HEK293 (cell line): ENCODE data around the gene GRB7.

Source experiments
- CTCF ChIA-PET: fragments of 350-600 bp; formaldehyde crosslinking; extraction: SDS; loops from one replicate; lab custom pipeline; 2021; ENCODE audit warnings: antibody characterized with exemption; lab: Yijun Ruan, JAX
- POLR2A ChIA-PET: fragments of 300-600 bp; formaldehyde crosslinking; extraction: SDS; loops from one replicate; lab custom pipeline; 2020; ENCODE audit warnings: antibody characterized with exemption, inconsistent platforms; lab: Yijun Ruan, JAX
- H3K27ac ChIP-seq: fragments of 200-500 bp; sonication (Bioruptor generic); 2 replicates; pipeline ENCODE4 v1.5.1; 2014; ENCODE audit warnings: low read depth, low read length, control low read depth, inconsistent platforms; ENCODE audit errors: extremely low read depth
- H3K36me3 ChIP-seq, 2 experiments: fragments of 200-500 bp in 1 of 2; sonication (Bioruptor generic) in 1 of 2; 1 replicate in 1 of 2; 2 replicates in 1 of 2; pipeline ENCODE4 v1.5.1; 2014 to 2017; ENCODE audit warnings: inconsistent platforms in 2 of 2, low read length in 2 of 2; ENCODE audit not compliant: control insufficient read depth in 2 of 2, insufficient read depth in 1 of 2
- H3K4me1 ChIP-seq: fragments of 200-500 bp; sonication (Bioruptor generic); 2 replicates; pipeline ENCODE4 v1.5.1; 2014; ENCODE audit warnings: mild to moderate bottlenecking, low read length, inconsistent platforms; ENCODE audit not compliant: control insufficient read depth, insufficient read depth
- H3K4me3 ChIP-seq: 2 replicates; pipeline ENCODE4 v1.5.1; 2011; ENCODE audit warnings: low read depth, mild to moderate bottlenecking, control low read depth, low read length, moderate library complexity
- H3K9me3 ChIP-seq: fragments of 200-500 bp; sonication (Bioruptor generic); 2 replicates; pipeline ENCODE4 v1.5.1; 2014; ENCODE audit warnings: low read depth, low read length, inconsistent platforms; ENCODE audit not compliant: control insufficient read depth, insufficient read depth
- GLI4 ChIP-seq: fragments of 450-650 bp; formaldehyde crosslinking; IDR thresholded peaks from 2 replicates; pipeline ENCODE4 v1.5.1; 2016; ENCODE audit warnings: missing biosample characterization, missing genetic modification characterization
- TCF7L2 ChIP-seq: IDR thresholded peaks from 2 replicates; pipeline ENCODE4 v1.6.1; 2011; ENCODE audit warnings: low read depth, mild to moderate bottlenecking, inconsistent platforms, low read length, moderate library complexity, borderline replicate concordance
- TRIM28 ChIP-seq: IDR thresholded peaks from 2 replicates; pipeline ENCODE4 v1.6.1; 2011; ENCODE audit warnings: low read length, control low read depth, borderline replicate concordance
- ZBTB8A ChIP-seq: fragments of 450-650 bp; formaldehyde crosslinking; IDR thresholded peaks from 2 replicates; pipeline ENCODE4 v1.5.1; 2016; ENCODE audit warnings: missing biosample characterization, missing genetic modification characterization
- ZFHX2 ChIP-seq: fragments of 450-650 bp; formaldehyde crosslinking; conservative IDR thresholded peaks from 2 replicates; pipeline ENCODE4 v1.5.1; 2016; ENCODE audit warnings: missing biosample characterization, missing genetic modification characterization
- ZFP41 ChIP-seq: fragments of 450-650 bp; formaldehyde crosslinking; IDR thresholded peaks from 2 replicates; pipeline ENCODE4 v1.5.1; 2016; ENCODE audit warnings: missing biosample characterization, missing genetic modification characterization, borderline replicate concordance
- ZNF114 ChIP-seq: fragments of 450-650 bp; formaldehyde crosslinking; IDR thresholded peaks from 2 replicates; pipeline ENCODE4 v1.5.0; 2017; ENCODE audit warnings: missing biosample characterization, missing genetic modification characterization
- ZNF155 ChIP-seq: fragments of 450-650 bp; formaldehyde crosslinking; IDR thresholded peaks from 2 replicates; pipeline ENCODE4 v1.5.1; 2016; ENCODE audit warnings: missing biosample characterization, missing genetic modification characterization
- ZNF184 ChIP-seq: fragments of 450-650 bp; IDR thresholded peaks from 2 replicates; pipeline ENCODE4 v1.5.1; 2018; ENCODE audit warnings: missing biosample characterization, mild to moderate bottlenecking, missing genetic modification characterization
- ZNF416 ChIP-seq: fragments of 450-650 bp; formaldehyde crosslinking; IDR thresholded peaks from 2 replicates; pipeline ENCODE4 v1.5.1; 2016; ENCODE audit warnings: missing biosample characterization, missing genetic modification characterization
- ZNF501 ChIP-seq: fragments of 450-650 bp; formaldehyde crosslinking; IDR thresholded peaks from 2 replicates; pipeline ENCODE4 v1.5.1; 2016; ENCODE audit warnings: missing biosample characterization, missing genetic modification characterization
- ZNF544 ChIP-seq: fragments of 450-650 bp; formaldehyde crosslinking; IDR thresholded peaks from 2 replicates; pipeline ENCODE4 v1.5.0; 2017; ENCODE audit warnings: missing biosample characterization, missing genetic modification characterization
- TF ChIP-seq, protein P1 (sequence below): fragments of 450-650 bp; formaldehyde crosslinking; IDR thresholded peaks from 2 replicates; pipeline ENCODE4 v1.5.1; 2017; ENCODE audit warnings: missing biosample characterization, missing genetic modification characterization
- TF ChIP-seq, protein P2 (sequence below): fragments of 450-650 bp; formaldehyde crosslinking; IDR thresholded peaks from 2 replicates; pipeline ENCODE4 v1.5.1; 2016; ENCODE audit warnings: missing biosample characterization, missing genetic modification characterization
- TF ChIP-seq, protein P3 (sequence below): fragments of 450-650 bp; formaldehyde crosslinking; IDR thresholded peaks from 2 replicates; pipeline ENCODE4 v1.5.1; 2016; ENCODE audit warnings: missing biosample characterization, missing genetic modification characterization, low read depth
- TF ChIP-seq, protein P4 (sequence below): fragments of 450-650 bp; formaldehyde crosslinking; IDR thresholded peaks from 2 replicates; pipeline ENCODE4 v1.5.1; 2017; ENCODE audit warnings: missing biosample characterization, missing genetic modification characterization

GRB7 gene

DNA sequence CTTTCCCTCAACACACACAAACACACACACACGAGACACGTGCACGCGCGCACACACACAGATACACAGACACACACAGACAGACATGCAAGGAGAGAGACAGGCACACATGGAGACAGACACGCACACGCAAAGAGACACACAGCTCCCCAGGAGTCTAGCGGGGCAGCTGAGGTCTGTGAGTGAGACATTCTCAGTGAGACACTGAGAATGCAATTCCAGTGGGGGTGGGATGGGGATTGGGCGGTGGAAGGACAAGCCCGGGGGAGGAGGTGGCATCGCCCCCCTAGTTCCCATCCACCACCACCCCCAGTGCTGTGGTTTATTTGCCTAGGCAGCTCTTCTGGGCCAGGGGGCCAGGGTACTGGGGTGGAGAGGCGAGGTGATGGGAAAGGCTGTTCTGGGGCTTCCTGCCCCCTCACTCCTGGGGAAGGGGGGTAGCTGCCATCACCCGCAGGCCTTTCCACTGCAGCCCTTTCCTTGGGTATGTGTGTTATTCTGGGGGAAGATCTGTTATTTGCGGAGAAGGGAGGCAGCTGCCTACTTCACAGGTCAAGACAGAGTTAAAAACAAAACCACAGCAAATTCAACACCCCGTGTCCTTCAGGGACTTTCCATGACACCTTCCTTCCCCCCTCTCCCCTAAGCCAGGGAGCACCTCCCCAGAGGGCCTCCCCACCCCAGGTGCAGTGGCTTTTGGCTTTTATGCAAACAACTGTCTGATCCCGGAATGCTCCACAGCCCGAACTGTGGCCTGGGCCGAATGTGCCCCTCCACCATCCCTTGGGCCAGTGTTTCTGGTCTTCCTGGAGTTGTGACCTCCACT lies 18.0 kb downstream of the GRB7 start (continued):
- TF ChIP-seq, protein P1, sequence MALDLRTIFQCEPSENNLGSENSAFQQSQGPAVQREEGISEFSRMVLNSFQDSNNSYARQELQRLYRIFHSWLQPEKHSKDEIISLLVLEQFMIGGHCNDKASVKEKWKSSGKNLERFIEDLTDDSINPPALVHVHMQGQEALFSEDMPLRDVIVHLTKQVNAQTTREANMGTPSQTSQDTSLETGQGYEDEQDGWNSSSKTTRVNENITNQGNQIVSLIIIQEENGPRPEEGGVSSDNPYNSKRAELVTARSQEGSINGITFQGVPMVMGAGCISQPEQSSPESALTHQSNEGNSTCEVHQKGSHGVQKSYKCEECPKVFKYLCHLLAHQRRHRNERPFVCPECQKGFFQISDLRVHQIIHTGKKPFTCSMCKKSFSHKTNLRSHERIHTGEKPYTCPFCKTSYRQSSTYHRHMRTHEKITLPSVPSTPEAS (tag by site-specific recombination): peak; percentile 63; the same call in 1 of the 2 replicates
- TF ChIP-seq ZNF184 (tag by site-specific recombination) (no peak), ZFHX2 (tag by site-specific recombination) (peak; percentile 92)
- TF ChIP-seq, all 188 proteins: peak for 8

DNA sequence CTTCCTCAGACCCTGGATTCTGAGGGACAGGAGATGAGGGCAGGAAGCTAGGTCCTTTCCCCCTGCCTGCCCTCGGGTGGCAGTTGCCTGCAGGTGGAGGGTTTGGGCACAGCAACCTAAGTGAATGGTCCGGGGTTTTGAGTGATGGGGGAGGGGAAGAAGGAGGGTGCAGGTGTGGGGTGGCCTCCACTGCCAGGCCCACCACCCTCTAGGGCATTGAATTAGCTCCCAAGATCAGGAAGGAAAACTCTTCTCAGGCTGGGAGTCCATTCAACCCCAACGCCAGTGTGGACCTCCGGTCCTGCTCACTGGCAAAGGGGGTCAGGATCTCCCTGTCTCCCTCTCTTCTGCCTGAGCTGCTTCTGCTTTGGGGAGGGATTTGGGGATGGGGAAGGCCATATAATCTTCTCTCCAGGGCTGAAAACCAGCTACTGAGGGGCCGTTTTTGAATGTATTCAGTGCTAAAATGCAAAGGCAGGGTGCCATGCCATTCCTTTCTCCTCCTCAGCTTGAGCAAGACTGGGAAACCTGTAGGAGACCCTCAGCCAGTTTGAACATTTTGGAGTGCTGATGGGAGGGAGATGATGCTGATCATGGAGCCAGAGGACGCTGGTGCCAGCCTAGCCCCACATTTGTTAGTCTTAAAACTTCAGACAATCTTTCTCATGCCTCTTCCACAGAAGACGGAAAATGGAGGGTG lies 18.8 kb downstream of the GRB7 start:
- ChIA-PET POLR2A (no interaction called here), CTCF (interaction anchor here (0.6 to 10.1 kb wide), 7 partner anchors 27 to 505 kb away, joined by 3 to 140 read pairs (median 4); partner anchors contain the start of gene PPP1R1B)
- Histone ChIP-seq H3K9me3 (no peaks in the 10 kb centered on the region), H3K27ac (no peak overlapping the region; the same call in 1 of the 2 replicates), H3K4me3 (no peak overlapping the region), H3K4me1 (no peaks in the 10 kb centered on the region), H3K36me3 (no peaks in the 10 kb centered on the region)
- TF ChIP-seq ZNF544 (no peak), TCF7L2 (no peak), ZNF155 (no peak), ZNF114 (tag by site-specific recombination) (no peak), ZFHX2 (tag by site-specific recombination) (no peak), ZNF501 (tag by site-specific recombination) (no peak), ZNF416 (tag by site-specific recombination) (no peak), ZFP41 (tag by site-specific recombination) (no peak), ZBTB8A (no peak), TRIM28 (no peak), GLI4 (no peak)
- TF ChIP-seq, protein P2, sequence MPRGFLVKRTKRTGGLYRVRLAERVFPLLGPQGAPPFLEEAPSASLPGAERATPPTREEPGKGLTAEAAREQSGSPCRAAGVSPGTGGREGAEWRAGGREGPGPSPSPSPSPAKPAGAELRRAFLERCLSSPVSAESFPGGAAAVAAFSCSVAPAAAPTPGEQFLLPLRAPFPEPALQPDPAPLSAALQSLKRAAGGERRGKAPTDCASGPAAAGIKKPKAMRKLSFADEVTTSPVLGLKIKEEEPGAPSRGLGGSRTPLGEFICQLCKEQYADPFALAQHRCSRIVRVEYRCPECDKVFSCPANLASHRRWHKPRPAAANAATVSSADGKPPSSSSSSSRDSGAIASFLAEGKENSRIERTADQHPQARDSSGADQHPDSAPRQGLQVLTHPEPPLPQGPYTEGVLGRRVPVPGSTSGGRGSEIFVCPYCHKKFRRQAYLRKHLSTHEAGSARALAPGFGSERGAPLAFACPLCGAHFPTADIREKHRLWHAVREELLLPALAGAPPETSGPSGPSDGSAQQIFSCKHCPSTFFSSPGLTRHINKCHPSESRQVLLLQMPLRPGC: no peak
- TF ChIP-seq, protein P3, sequence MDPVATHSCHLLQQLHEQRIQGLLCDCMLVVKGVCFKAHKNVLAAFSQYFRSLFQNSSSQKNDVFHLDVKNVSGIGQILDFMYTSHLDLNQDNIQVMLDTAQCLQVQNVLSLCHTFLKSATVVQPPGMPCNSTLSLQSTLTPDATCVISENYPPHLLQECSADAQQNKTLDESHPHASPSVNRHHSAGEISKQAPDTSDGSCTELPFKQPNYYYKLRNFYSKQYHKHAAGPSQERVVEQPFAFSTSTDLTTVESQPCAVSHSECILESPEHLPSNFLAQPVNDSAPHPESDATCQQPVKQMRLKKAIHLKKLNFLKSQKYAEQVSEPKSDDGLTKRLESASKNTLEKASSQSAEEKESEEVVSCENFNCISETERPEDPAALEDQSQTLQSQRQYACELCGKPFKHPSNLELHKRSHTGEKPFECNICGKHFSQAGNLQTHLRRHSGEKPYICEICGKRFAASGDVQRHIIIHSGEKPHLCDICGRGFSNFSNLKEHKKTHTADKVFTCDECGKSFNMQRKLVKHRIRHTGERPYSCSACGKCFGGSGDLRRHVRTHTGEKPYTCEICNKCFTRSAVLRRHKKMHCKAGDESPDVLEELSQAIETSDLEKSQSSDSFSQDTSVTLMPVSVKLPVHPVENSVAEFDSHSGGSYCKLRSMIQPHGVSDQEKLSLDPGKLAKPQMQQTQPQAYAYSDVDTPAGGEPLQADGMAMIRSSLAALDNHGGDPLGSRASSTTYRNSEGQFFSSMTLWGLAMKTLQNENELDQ (tag by site-specific recombination): no peak
- TF ChIP-seq, protein P4, sequence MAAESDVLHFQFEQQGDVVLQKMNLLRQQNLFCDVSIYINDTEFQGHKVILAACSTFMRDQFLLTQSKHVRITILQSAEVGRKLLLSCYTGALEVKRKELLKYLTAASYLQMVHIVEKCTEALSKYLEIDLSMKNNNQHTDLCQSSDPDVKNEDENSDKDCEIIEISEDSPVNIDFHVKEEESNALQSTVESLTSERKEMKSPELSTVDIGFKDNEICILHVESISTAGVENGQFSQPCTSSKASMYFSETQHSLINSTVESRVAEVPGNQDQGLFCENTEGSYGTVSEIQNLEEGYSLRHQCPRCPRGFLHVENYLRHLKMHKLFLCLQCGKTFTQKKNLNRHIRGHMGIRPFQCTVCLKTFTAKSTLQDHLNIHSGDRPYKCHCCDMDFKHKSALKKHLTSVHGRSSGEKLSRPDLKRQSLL (tag by site-specific recombination): no peak
